Right atrium auricular region (tissue), 2 donors: ENCODE results near the gene C19orf67. TPM values are rescaled to one million over a fixed set of nuclear protein-coding genes. Genes with fewer than 3 reads are reported as not detected.
A peak's percentile ranks its signal among the peaks of the same experiment; 100 is the strongest.

Source experiments
- DNase-seq: peaks from one replicate; pipeline ENCODE4 v3.0.0-alpha.2; 2019; ENCODE audit warnings: low spot score
- H3K27ac ChIP-seq, 2 donors: fragments of 200-600 bp; sonication (generic); 1 replicate in 1 of 2; 2 replicates in 1 of 2; pipeline ENCODE4 v1.5.1; 2016 to 2019
- H3K27me3 ChIP-seq, 2 donors: fragments of 200-600 bp; sonication (generic); one replicate each; pipeline versions ENCODE4 v1.5.1 to v1.6.0; 2017 to 2019
- H3K36me3 ChIP-seq: fragments of 200-600 bp; sonication (generic); one replicate; pipeline ENCODE4 v1.5.1; 2016
- H3K4me1 ChIP-seq, 2 donors: fragments of 200-600 bp; sonication (generic); one replicate each; pipeline versions ENCODE4 v1.5.1 to v1.6.0; 2017 to 2019
- H3K4me3 ChIP-seq, 2 donors: fragments of 200-600 bp; sonication (generic); 1 replicate in 1 of 2; 2 replicates in 1 of 2; pipeline ENCODE4 v1.5.1; 2017 to 2019; ENCODE audit warnings: mild to moderate bottlenecking in 1 of 2, moderate library complexity in 1 of 2
- H3K9me3 ChIP-seq, 2 donors: fragments of 200-600 bp; sonication (generic); one replicate each; pipeline ENCODE4 v1.5.1; 2019
- total RNA-seq, 2 donors: library from RNA; depleted of rRNA; stranded (reverse); fragments of >200 nt; gene quantifications; one replicate each; pipeline ENCODE4 v1.1.0, GENCODE V29; 2016
- TF ChIP-seq, protein P1 (sequence below), 2 donors: fragments of 200-600 bp; sonication (generic); IDR thresholded peaks; one replicate each; pipeline ENCODE4 v1.5.1; 2019; ENCODE audit warnings: antibody characterized with exemption in 2 of 2

The C19orf67 gene
- total RNA-seq, 2 donors from 2014 or later = not detected

DNA sequence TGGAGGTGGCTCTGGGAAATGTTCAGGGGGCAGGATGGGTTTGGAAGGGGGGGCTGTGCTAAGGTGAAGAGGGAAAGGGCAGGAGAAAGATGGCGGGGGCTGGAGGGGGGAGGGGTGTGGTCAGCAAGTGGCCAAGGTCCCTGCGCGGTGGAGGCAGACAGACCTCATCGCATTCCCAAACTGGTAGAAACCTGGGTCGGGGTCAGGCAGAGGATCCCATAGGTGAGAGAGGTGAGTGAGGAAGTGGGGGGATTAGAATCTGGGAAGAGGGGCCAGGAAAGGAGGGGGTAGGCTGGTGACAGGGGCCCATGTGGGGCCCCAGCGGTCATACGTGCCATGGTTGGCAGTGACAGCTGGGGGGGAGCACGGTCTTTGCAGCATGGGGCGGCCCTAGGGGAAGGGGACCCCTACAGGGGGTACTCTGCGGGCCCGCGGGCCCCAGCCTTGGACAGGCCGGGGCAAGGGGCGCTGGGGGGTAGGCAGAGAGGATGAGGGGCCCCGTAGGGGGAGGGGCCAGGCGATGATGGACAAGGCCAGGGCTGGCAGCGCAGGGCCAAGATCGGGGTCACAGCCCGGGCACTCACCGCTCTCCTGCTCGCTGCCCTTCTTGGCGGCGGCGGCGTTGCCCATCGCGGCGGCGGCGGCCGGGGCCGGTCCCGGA lies 31.5 kb upstream of the C19orf67 start:
- TF ChIP-seq, protein P1, sequence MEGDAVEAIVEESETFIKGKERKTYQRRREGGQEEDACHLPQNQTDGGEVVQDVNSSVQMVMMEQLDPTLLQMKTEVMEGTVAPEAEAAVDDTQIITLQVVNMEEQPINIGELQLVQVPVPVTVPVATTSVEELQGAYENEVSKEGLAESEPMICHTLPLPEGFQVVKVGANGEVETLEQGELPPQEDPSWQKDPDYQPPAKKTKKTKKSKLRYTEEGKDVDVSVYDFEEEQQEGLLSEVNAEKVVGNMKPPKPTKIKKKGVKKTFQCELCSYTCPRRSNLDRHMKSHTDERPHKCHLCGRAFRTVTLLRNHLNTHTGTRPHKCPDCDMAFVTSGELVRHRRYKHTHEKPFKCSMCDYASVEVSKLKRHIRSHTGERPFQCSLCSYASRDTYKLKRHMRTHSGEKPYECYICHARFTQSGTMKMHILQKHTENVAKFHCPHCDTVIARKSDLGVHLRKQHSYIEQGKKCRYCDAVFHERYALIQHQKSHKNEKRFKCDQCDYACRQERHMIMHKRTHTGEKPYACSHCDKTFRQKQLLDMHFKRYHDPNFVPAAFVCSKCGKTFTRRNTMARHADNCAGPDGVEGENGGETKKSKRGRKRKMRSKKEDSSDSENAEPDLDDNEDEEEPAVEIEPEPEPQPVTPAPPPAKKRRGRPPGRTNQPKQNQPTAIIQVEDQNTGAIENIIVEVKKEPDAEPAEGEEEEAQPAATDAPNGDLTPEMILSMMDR (IDR thresholded peaks at IDR 0.05) = no peak
- Histone ChIP-seq H3K4me1 (peaks cover 0 to 74% of the 10 kb centered on the region in 2 donors), H3K36me3 (no peaks in the 10 kb centered on the region), H3K4me3 (peak overlapping the region; percentile 94 to 99), H3K27me3 (no peaks in the 10 kb centered on the region), H3K9me3 (no peaks in the 10 kb centered on the region), H3K27ac (peak overlapping the region; percentile 92 to 96)
- DNase-seq = no peak

DNA sequence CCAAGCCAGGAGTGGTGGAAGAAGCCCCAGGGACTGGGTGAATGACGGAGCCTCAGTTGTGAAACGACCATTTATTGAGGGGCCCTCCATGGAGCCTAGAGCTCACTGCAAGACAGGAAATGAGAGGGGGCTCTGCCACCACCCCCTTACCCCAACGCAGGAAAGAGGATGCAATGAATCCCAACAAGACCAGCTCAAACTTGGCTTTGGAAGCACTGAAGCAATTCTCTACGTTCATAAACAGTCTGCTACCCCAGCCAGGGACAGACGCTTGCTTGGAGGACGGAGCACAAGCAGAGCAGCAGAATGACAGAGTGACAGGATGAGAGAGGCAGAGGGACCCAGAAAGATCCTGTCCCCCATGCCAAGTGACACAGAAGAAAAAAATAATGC lies 30.9 kb upstream of the C19orf67 start:
- H3K36me3 ChIP-seq = no peaks in the 10 kb centered on the region
- TF ChIP-seq, protein P1 (IDR thresholded peaks at IDR 0.05) = no peak
- H3K4me1 ChIP-seq = peaks cover 0 to 79% of the 10 kb centered on the region in 2 donors
- peak overlapping the region; percentile 92 to 96 for H3K27ac ChIP-seq
- H3K9me3 ChIP-seq = no peaks in the 10 kb centered on the region
- H3K4me3 ChIP-seq = peak overlapping the region; percentile 94 to 99
- no peak for DNase-seq
- no peaks in the 10 kb centered on the region for H3K27me3 ChIP-seq

DNA sequence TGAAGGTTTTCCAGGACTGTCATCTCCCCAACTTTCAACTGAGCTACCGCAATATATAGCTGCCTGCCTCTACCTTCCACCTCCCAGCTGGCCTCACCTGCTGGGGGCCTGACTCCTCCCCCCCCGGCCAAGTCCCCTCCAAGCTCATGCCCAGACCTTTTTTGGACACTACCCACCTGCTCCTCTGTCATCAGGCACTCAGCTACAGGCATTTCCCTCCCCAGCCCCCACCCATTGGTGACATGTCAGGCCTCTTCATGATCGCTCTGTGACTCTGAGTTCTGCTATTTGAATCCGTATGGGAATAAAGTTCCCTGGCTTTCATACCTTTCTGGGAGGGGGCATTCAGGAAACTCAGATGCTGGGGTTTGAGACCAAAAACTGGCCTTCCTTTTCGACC lies 30.2 kb upstream of the C19orf67 start:
- TF ChIP-seq, protein P1 (IDR thresholded peaks at IDR 0.05) = no peak
- Histone ChIP-seq H3K4me3 (peak overlapping the region; percentile 94 to 99), H3K27ac (peak overlapping the region; percentile 92 to 96), H3K9me3 (no peaks in the 10 kb centered on the region), H3K4me1 (peaks cover 0 to 87% of the 10 kb centered on the region in 2 donors), H3K27me3 (no peaks in the 10 kb centered on the region), H3K36me3 (no peaks in the 10 kb centered on the region)
- DNase-seq = no peak

DNA sequence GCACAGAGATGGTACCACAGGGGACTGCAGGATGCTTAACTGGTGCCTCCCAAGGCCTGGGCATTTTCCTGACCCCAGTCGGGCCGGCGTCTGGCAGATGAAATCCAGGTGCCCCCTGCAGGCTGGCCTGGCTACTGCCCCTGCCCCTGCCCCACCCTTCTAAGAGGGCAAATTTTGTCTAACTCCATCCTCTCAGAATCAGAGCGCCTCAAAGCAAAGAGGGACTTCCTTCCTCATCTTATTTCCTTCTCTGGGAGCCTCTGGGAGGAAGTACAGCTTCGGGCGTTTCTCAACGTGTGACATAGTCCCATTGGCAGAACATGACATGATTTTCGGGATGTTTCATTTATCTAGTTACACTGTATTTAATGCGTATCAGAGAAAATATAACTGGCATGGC lies 29.3 kb upstream of the C19orf67 start:
- Histone ChIP-seq H3K4me1 (peaks cover 0 to 83% of the 10 kb centered on the region in 2 donors), H3K36me3 (no peaks in the 10 kb centered on the region), H3K27ac (peak overlapping the region; percentile 92 to 96), H3K27me3 (no peaks in the 10 kb centered on the region), H3K9me3 (no peaks in the 10 kb centered on the region), H3K4me3 (no peak overlapping the region)
- TF ChIP-seq, protein P1 (IDR thresholded peaks at IDR 0.05) = peak; percentile 33 to 73
- DNase-seq = peak; percentile 71

DNA sequence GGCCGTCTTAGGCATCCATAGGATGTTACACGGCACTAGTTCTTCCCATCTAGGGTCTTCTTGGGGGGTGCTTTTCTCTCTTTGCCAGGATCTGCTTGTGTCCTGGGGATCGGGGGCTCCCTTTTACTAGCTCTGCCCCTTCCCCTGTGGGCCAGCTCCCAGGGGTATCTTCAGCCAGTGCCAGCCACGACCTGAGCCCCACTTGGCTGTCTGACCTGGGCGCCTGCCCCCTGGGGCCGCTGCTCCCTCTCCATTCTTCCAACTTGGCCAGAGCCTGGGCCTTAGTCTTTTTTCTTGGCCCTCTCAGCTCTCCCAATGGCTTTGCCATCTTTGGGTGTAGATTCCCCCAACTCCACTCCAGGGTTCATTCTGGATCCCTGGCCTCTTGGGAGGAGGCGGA lies 28.9 kb upstream of the C19orf67 start:
- H3K9me3 ChIP-seq = no peaks in the 10 kb centered on the region
- no peak overlapping the region for H3K4me3 ChIP-seq
- peaks cover 0 to 79% of the 10 kb centered on the region in 2 donors for H3K4me1 ChIP-seq
- no peaks in the 10 kb centered on the region for H3K27me3 ChIP-seq
- DNase-seq = no peak
- TF ChIP-seq, protein P1 (IDR thresholded peaks at IDR 0.05) = no peak
- peak overlapping the region; percentile 92 to 96 for H3K27ac ChIP-seq
- H3K36me3 ChIP-seq = no peaks in the 10 kb centered on the region
